Measurements from ENCODE around the gene RPS6KC1.

- TF ChIP-seq CTCF (conservative IDR thresholded peaks at IDR 0.05; ENCODE audit: low read depth, low read length) (no peak), CEBPB (IDR thresholded peaks at IDR 0.05; ENCODE audit: low read depth, low read length) (no peak), POLR2A (IDR thresholded peaks at IDR 0.05; ENCODE audit: low read depth, low read length) (no peak), RAD21 (IDR thresholded peaks at IDR 0.05; ENCODE audit: low read length) (no peak), SMC3 (IDR thresholded peaks at IDR 0.05; ENCODE audit: low read depth, low read length) (no peak), BHLHE40 (IDR thresholded peaks at IDR 0.05; ENCODE audit: low read depth, low read length) (no peak), MAFK (IDR thresholded peaks at IDR 0.05; ENCODE audit: low read depth, low read length) (no peak), USF2 (IDR thresholded peaks at IDR 0.05; ENCODE audit: low read depth, low read length) (no peak), RCOR1 (IDR thresholded peaks at IDR 0.05; ENCODE audit: insufficient replicate concordance, low read length) (no peak), RFX5 (IDR thresholded peaks at IDR 0.05; ENCODE audit: low read depth, low read length) (no peak), FOS (IDR thresholded peaks at IDR 0.05; ENCODE audit: low read depth, low read length) (peak; percentile 26; the same call in 1 of the 2 replicates), MXI1 (IDR thresholded peaks at IDR 0.05; ENCODE audit: borderline replicate concordance, low read depth, low read length) (no peak), ELK1 (IDR thresholded peaks at IDR 0.05; ENCODE audit: borderline replicate concordance, low read depth, low read length) (no peak), NFE2L2 (IDR thresholded peaks at IDR 0.05; ENCODE audit: low read depth, low read length) (no peak)
Measured at GRCh38 chr1:213284626-213285025, 233.6 kb downstream of the RPS6KC1 start.
